ENCODE data around the gene GSTA3.
A peak's percentile ranks its signal among the peaks of the same experiment; 100 is the strongest.
"Not testable (repeated sequence)": the region's sequence is repeated elsewhere in the genome, so short reads cannot be mapped to it uniquely, and the experiment has no call there.

GSTA3 gene

GRCh38 chr6:52909131-52909530 is 367 bp downstream of the GSTA3 start:
- no peak for DNase-seq

GRCh38 chr6:52908526-52908925 is 972 bp downstream of the GSTA3 start:
- DNase-seq: no peak

- DNase-seq: peak; percentile 27
Observed at GRCh38 chr6:52904562-52905279, 4.8 kb downstream of the GSTA3 start.

- no peak for DNase-seq
Observed at GRCh38 chr6:52900536-52900935, 9.0 kb downstream of the GSTA3 start.

- DNase-seq: not testable (repeated sequence)
Observed at GRCh38 chr6:52895790-52896189, 13.7 kb downstream of the GSTA3 start.

GRCh38 chr6:52894285-52894684 is 15.2 kb downstream of the GSTA3 start:
- DNase-seq: no peak

GRCh38 chr6:52893803-52894202 is 15.7 kb downstream of the GSTA3 start:
- DNase-seq: no peak

GRCh38 chr6:52893221-52893620 is 16.3 kb downstream of the GSTA3 start:
- DNase-seq: no peak

- no peak for DNase-seq
Observed at GRCh38 chr6:52890018-52890417, 19.5 kb downstream of the GSTA3 start.

GRCh38 chr6:52887910-52888524 is 21.5 kb downstream of the GSTA3 start:
- DNase-seq: no peak

GRCh38 chr6:52881996-52882841 is 27.3 kb downstream of the GSTA3 start:
- peak; percentile 72 to 78 for DNase-seq

GRCh38 chr6:52881662-52881995 is 27.9 kb downstream of the GSTA3 start:
- no peak for DNase-seq

GRCh38 chr6:52877786-52878185 is 31.7 kb downstream of the GSTA3 start:
- DNase-seq: no peak

GRCh38 chr6:52877168-52877567 is 32.3 kb downstream of the GSTA3 start:
- no peak for DNase-seq

- DNase-seq: no peak
Observed at GRCh38 chr6:52876056-52876787, 33.3 kb downstream of the GSTA3 start.

GRCh38 chr6:52872031-52872430 is 37.5 kb downstream of the GSTA3 start:
- no peak for DNase-seq

- DNase-seq: no peak
Observed at GRCh38 chr6:52871621-52872020, 37.9 kb downstream of the GSTA3 start.

GRCh38 chr6:52870335-52871091 is 39.0 kb downstream of the GSTA3 start:
- DNase-seq: not testable (repeated sequence)

- not testable (repeated sequence) for DNase-seq
Observed at GRCh38 chr6:52868899-52869298, 40.6 kb downstream of the GSTA3 start.

GRCh38 chr6:52868240-52868639 is 41.3 kb downstream of the GSTA3 start:
- no peak for DNase-seq

GRCh38 chr6:52861151-52861550 is 48.3 kb downstream of the GSTA3 start:
- DNase-seq: not testable (repeated sequence)

GRCh38 chr6:52858416-52858815 is 51.1 kb downstream of the GSTA3 start:
- DNase-seq: no peak

All from activated T-cell treated with anti-CD3 and anti-CD28 coated beads, Interleukin-2, amount 50 U/mL, for 48 hours (primary cell).